ENCODE results near the gene DIPK1C.

Gene DIPK1C

DNA sequence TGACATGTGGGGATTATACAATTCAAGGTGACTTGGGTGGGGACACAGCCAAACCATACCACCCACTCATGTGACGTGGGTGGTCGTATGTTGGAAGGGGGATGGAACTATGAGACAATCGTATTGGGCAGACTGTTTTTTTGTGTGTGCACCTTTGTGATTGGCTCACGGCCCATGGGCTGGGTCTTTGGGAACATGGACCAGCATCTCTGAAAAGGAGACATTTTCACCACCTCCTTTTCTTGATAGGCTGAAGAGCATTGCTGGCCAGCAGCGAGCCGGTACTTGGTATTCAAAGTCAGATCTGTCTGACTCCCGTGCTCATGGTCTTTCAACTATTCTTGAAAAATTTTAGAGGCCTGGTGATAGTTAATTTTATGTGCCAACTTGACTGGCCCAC lies 62.1 kb downstream of the DIPK1C start:
- in situ Hi-C loops (cut with MboI; ENCODE audit: low sequenced_read_pairs) = loop anchor here (25.0 kb wide), 1 partner anchor 108 kb away; the partner anchor contains the start of gene CYB5A

GRCh38 chr18:74392323-74392722 lies 64.8 kb downstream of the DIPK1C start:
- in situ Hi-C loops (cut with MboI; ENCODE audit: low sequenced_read_pairs) = loop anchor here (25.0 kb wide), 1 partner anchor 105 kb away; the partner anchor contains the start of gene CYB5A

- in situ Hi-C loops (cut with MboI; ENCODE audit: low sequenced_read_pairs) = loop anchor here (25.0 kb wide), 1 partner anchor 104 kb away; the partner anchor contains the start of gene CYB5A
Observed at GRCh38 chr18:74390900-74391299, 66.2 kb downstream of the DIPK1C start.

DNA sequence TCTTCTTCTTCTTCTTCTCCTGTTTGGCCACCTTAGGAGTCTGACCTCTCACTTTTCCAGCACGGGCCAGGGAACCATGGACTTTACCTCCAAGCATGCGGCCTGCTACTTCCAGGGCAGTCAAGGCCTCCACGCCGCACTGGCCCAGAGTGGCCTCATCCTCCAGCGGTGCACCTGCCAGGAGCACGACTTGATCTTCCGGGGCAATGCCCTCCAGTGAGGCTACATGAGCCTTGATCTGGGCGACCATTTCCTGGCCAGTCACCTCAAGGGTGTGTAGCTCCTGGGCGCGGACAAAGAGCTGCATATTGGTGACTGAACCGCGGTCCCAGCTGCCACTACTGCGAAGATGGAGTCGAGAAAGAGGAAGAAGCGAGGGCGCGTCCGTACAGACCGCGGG lies 67.1 kb downstream of the DIPK1C start:
- in situ Hi-C loops (cut with MboI; ENCODE audit: low sequenced_read_pairs) = loop anchor here (25.0 kb wide), 1 partner anchor 103 kb away; the partner anchor contains the start of gene CYB5A

- in situ Hi-C loops (cut with MboI; ENCODE audit: low sequenced_read_pairs) = loop anchor here (25.0 kb wide), 1 partner anchor 102 kb away; the partner anchor contains the start of gene CYB5A
Observed at GRCh38 chr18:74389171-74389927, 67.8 kb downstream of the DIPK1C start.

- in situ Hi-C loops (cut with MboI; ENCODE audit: low sequenced_read_pairs) = loop anchor here (25.0 kb wide), 1 partner anchor 101 kb away; the partner anchor contains the start of gene CYB5A
Observed at GRCh38 chr18:74388227-74388626, 68.9 kb downstream of the DIPK1C start.

DNA sequence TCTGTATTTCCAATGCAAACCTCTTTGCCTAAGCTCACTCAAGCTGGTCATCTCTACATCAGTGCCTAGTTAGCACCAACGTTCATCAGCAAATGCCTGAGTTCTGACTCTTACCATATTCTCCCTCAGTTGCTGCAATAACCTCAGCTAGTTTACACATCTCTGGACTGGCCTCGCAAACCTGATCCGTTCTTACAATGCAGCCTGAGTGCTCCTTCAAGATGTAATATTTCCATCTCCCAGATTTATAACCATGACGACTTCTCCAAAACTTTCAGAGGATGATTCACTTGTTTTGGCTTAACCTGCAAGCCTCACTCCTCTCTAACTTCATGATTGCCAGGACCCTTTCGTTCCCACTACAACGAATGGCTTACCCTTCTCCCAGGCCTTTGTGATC lies 69.7 kb downstream of the DIPK1C start:
- in situ Hi-C loops (cut with MboI; ENCODE audit: low sequenced_read_pairs) = loop anchor here (25.0 kb wide), 1 partner anchor 100 kb away; the partner anchor contains the start of gene CYB5A
